NCI-H2171 treated with DMSO at 0.1 percent for 48 hours (cell line): ENCODE data around the gene BANP.
"Not testable (repeated sequence)": the region's sequence is repeated elsewhere in the genome, so short reads cannot be mapped to it uniquely, and the experiment has no call there.

ENCODE experiments used
- DNase-seq: peaks from one replicate; lab custom pipeline; 2025; lab: John Stamatoyannopoulos, UW

Gene BANP

GRCh38 chr16:88049561-88050545 lies 98.6 kb downstream of the BANP start:
- DNase-seq, result no peak

- no peak for DNase-seq
These were observed 99.9 kb downstream of the BANP start for GRCh38 chr16:88050952-88051660.

GRCh38 chr16:88052661-88053060 lies 101.4 kb downstream of the BANP start:
- DNase-seq, result no peak

- not testable (repeated sequence) for DNase-seq
These were observed 102.2 kb downstream of the BANP start for GRCh38 chr16:88053479-88053878.

DNA sequence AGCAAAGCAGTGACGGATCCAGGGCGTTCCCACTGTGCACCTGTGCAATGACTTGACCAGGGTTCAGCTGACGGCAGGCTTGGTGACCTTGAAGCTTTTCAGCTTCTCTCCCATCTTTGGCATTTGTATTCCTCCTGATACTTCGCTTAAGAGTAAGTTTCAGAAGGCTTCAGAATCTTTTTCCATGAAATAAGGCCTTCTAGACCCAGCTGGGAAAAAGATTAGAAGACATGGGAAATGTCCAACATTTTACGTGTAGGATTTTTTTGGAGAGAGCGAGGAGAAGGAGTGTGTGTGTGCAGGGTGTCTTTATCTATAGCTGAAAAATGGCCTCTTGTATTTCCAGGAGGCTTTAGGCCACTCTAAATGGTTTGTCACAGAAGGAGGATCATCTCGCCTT lies 104.1 kb downstream of the BANP start:
- DNase-seq, result no peak

DNA sequence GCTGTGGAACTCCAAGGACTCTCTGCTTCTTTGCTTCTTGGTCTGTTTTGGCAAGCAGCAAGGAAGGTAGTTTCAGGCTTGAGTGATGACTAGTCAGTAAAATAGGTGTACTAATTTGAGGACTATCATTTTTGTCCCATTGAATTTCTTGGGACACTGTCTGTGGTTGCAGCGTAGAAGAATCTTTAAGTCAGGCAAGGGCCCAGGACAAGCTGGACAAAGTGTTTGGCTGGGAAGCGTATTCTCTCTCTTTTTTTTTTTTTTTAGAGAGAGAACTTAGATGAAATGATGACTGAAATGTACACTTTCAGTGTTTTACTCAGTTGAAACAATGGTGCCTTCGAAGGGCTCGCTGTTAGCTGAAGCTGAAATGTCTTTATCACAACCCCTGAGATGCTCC lies 105.0 kb downstream of the BANP start:
- DNase-seq, result no peak

DNA sequence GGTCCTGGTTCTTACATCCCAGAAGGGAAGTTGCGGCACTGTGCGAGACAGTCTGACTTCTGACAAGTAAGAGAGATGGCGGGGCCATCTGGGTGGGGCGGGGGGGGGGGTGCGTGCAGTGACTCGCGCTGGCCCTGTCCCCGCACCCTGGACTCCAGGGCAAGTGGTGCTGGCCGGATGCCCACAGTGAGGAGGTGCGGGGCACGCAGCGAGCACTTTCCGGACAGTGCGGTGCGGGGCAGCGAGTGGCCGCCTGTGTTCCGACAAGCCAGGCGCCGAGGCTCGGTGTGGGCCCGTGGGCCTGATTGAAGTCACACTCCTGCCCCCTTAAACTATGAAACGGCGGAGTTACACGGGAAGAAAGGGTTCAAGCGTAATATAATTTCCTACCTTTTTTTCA lies 106.4 kb downstream of the BANP start:
- no peak for DNase-seq

GRCh38 chr16:88058136-88058535 lies 106.9 kb downstream of the BANP start:
- no peak for DNase-seq

- no peak for DNase-seq
These were observed 107.6 kb downstream of the BANP start for GRCh38 chr16:88058817-88059216.

DNA sequence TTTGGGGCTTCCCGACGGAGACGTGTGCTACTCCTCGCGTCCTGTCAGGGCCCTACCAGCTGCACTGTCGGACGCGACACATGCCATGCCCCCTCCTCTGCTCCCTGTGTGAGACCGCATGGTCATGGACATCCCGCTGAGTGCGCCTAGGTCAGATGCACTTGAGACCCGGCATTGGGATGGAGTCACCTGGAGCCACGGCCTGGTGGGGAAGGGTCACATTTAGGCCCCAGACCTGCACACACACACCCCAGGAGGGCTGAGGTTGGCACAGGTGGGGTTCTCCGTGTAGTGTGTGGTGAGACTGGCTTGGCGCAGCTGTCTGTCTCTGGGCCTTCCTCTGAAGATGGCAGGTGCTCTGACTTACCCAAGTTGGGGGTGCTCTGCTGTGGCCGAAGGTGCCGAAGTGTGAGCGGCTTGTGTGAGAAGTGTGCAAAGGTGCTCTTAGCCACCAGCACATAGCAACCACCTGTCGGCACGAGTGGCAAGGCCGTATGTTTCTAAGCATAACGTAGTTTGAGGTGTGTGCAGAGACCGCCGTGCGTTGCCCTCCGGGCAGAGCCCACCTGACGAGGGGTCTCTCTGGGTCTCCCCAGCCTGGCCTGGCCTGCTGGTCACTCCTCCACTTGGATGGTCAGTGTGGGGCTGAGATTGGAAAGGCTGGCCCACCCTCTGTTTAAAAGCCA lies 108.6 kb downstream of the BANP start:
- no peak for DNase-seq

DNA sequence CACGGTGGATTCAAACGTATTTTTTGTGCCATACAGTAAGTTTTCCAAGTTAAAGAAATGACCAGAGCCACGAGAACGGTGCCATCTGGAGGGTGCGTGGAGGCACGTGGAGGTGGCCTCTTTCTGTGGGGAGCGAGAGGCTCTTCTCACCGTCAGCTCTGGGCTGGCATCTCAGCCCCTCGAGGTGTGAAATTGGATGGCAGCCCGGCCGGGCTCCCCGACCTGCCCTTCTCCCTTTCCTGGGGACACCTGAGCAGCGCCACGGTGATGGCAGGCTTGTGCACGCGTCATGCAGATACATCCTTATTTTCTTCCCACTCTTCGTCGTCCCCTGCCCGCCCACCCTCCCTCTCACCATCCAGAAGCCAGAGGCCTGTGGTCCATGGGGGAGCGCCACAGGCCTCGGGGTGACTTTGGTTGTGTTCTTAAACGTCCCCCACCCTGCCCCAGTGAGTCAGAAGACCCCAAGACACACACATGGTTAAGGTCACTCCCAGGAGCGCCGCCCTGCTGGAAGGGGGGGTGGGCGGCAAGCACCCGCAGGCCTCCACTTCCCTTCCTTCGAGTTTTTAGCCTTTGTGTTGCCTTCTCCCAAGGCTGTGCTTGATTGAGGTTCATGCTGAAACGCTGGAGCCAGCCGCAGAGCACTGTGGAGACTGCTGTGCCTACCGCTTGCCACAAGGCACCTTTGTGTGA lies 109.4 kb downstream of the BANP start:
- no peak for DNase-seq

DNA sequence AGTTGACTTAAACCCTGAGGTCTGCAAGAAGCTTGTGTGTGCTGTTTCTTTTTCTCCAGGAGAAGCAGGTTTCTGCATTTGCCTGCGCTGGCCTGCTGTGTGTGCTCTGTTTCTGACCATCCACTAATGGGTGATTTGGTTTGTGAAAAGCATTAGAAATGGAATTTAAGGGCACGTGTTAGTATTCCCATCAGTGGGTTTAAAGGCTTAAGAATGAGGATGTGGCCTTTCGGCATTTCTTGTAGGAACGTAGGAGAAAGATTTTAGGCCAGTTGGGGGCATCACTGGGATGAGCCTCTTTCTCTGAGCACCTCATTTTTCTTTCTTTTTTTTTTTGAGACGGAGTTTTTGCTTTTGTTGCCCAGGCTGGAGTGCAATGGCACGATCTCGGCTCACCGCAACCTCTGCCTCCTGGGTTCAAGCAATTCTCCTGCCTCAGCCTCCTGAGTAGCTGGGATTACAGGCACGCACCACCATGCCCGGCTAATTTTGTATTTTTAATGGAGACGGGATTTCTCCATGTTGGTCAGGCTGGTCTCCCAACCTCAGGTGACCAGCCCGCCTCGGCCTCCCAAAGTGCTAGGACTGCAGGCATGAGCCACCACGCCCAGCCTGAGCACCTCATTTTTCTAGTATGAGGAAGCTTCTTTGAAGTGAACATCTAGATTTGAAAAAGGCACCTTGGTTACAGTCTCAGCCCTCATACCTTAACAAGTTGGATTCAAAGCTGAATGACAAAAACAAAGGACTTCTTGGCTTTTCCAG lies 110.3 kb downstream of the BANP start:
- DNase-seq, result no peak

DNA sequence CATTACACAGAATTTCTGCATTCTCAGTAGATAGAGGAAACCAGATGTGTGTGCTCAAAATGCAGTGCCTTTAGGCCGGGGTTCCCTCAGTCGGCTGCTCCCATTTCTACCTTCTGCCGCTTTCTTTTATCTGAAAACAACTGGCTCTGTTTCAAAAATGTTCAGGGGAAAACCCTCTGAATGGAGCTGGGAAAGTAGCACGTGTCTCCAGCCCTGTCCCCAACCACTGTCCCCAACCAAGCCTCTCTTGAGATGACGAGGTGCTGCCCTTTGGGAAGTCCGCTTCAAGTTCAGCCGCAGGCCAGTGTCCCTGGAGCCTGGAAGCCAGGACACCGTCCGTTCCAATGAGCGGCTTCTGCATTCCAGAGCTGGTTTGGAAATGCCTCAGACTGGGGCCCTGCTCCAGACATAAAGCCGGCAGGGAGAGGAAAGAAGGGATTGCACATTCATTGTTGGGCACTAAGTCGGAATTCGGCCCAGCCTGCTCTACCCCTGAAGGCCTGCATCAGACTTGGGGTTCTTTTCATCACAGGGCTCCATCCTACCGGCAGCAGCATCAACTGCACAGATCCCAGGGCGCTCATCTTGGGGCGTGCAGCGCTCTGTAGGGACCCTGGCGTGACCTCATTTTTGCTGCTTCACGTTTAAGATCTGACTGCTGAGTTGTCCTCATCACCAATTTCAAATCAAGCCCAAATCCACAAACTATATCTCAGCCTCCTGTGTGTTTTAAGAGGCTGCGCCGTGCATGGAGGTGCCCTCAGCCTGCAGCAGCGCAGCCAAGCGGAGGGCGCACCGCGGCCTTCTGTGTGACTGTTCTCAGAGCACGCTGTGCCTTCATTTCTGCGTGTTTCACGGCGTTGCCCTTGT lies 111.3 kb downstream of the BANP start:
- DNase-seq, result no peak

GRCh38 chr16:88063211-88063773 lies 112.1 kb downstream of the BANP start:
- DNase-seq, result no peak

DNA sequence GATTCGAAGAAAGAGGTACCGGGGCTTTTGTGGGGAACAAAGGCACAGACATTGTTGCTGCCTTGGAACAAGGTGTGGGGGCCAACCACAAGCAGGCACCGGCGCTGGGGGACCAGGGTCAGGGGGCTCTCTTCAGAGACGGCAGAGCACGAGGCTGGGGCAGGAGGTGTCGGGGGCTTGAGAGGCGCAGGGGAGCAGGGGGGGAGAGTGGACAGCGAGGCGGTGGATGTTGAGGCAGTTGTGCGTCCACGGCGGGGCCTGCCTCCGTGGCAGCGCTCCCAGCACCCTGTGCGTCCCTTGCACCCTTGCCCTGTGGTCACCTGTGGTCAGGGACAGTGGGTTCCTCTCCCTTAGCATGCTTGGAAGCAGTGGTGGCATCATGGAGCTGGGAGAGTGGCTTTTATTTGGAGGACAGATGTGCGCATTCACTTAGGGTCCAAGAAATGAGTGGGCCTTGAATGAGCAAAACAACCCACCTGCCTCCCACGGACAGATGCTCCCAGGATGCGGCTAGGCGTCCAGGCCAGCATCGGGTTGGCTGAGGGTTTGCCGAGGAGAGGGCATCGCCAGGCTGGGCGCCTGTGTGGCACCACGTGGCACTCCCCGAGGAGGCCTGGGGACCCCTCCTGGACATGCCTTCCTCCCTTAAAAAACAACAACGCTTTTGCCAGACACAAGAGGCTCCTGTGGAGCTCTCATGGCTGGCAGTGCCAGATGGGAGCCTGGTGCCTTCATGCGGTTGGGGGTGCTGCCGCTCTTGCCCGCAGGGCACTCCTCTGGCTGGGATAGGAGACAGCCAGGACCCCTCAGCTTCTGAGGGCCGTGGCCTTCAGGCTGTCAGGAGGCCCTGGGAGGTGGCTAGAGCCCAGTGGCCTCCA lies 113.0 kb downstream of the BANP start:
- no peak for DNase-seq

GRCh38 chr16:88064889-88065746 lies 113.9 kb downstream of the BANP start:
- no peak for DNase-seq

GRCh38 chr16:88065747-88066142 lies 114.5 kb downstream of the BANP start:
- DNase-seq, result no peak

GRCh38 chr16:88066234-88066633 lies 115.0 kb downstream of the BANP start:
- no peak for DNase-seq
